Effector CD8-positive, alpha-beta T cell (primary cell): ENCODE data around the gene KDM3A.

Experiments
- DNase-seq: peaks from one replicate; lab custom pipeline; 2025; lab: John Stamatoyannopoulos, UW

The KDM3A gene

GRCh38 chr2:86430368-86430767 is 10.8 kb upstream of the KDM3A start:
- DNase-seq, result no peak

- DNase-seq, result no peak
Measured at GRCh38 chr2:86433137-86433536, 8.0 kb upstream of the KDM3A start.

GRCh38 chr2:86434290-86434689 is 6.9 kb upstream of the KDM3A start:
- no peak for DNase-seq

- DNase-seq, result no peak
Measured at GRCh38 chr2:86435531-86435930, 5.6 kb upstream of the KDM3A start.

- no peak for DNase-seq
Measured at GRCh38 chr2:86436328-86436727, 4.8 kb upstream of the KDM3A start.

GRCh38 chr2:86439879-86440630 is 1.1 kb upstream of the KDM3A start:
- no peak for DNase-seq

GRCh38 chr2:86441392-86441881 is 266 bp downstream of the KDM3A start:
- no peak for DNase-seq

- DNase-seq, result peak; percentile 54
Measured at GRCh38 chr2:86441882-86442641, 891 bp downstream of the KDM3A start.

GRCh38 chr2:86442642-86443005 is 1.5 kb downstream of the KDM3A start:
- peak; percentile 60 for DNase-seq

- DNase-seq, result no peak
Measured at GRCh38 chr2:86443631-86444350, 2.6 kb downstream of the KDM3A start.

- no peak for DNase-seq
Measured at GRCh38 chr2:86445436-86445835, 4.3 kb downstream of the KDM3A start.

GRCh38 chr2:86446060-86446459 is 4.9 kb downstream of the KDM3A start:
- no peak for DNase-seq

GRCh38 chr2:86453836-86454235 is 12.7 kb downstream of the KDM3A start:
- DNase-seq, result no peak

GRCh38 chr2:86454238-86454637 is 13.1 kb downstream of the KDM3A start:
- DNase-seq, result no peak

GRCh38 chr2:86455181-86455580 is 14.0 kb downstream of the KDM3A start:
- no peak for DNase-seq

GRCh38 chr2:86461042-86461743 is 20.0 kb downstream of the KDM3A start:
- no peak for DNase-seq

- DNase-seq, result no peak
Measured at GRCh38 chr2:86464652-86465051, 23.5 kb downstream of the KDM3A start.

GRCh38 chr2:86466306-86466705 is 25.1 kb downstream of the KDM3A start:
- no peak for DNase-seq

- no peak for DNase-seq
Measured at GRCh38 chr2:86468162-86469033, 27.2 kb downstream of the KDM3A start.

- DNase-seq, result no peak
Measured at GRCh38 chr2:86470890-86471289, 29.7 kb downstream of the KDM3A start.

GRCh38 chr2:86471637-86472036 is 30.5 kb downstream of the KDM3A start:
- no peak for DNase-seq
